Transverse colon (tissue), 4 donors: ENCODE data around the gene PLCB2. TPM values are rescaled to one million over a fixed set of nuclear protein-coding genes. Genes with fewer than 3 reads are reported as not detected.
A peak's percentile ranks its signal among the peaks of the same experiment; 100 is the strongest.

ENCODE experiments used
- DNase-seq: peaks from one replicate; pipeline ENCODE4 v3.0.0-alpha.2; 2019
- H3K27ac ChIP-seq, 4 donors: fragments of 200-600 bp; sonication (generic); 2 replicates each; pipeline ENCODE4 v1.5.1; 2016 to 2018; ENCODE audit warnings: inconsistent platforms in 4 of 4
- H3K27me3 ChIP-seq: fragments of 200-600 bp; sonication (generic); 2 replicates; pipeline ENCODE4 v1.5.1; 2017; ENCODE audit warnings: inconsistent platforms
- H3K36me3 ChIP-seq, 4 donors: fragments of 200-600 bp; sonication (generic); 2 replicates each; pipeline ENCODE4 v1.5.1; 2017 to 2019; ENCODE audit warnings: inconsistent platforms in 4 of 4
- H3K4me1 ChIP-seq, 4 donors: fragments of 200-600 bp; sonication (generic); 2 replicates each; pipeline ENCODE4 v1.5.1; 2017 to 2020; ENCODE audit warnings: inconsistent platforms in 4 of 4
- H3K4me3 ChIP-seq, 4 donors: fragments of 200-600 bp; sonication (generic); 1 replicate in 1 of 4; 2 replicates in 3 of 4; pipeline versions ENCODE4 v1.5.1 to v1.6.1; 2017 to 2019; ENCODE audit warnings: inconsistent platforms in 4 of 4
- H3K9me3 ChIP-seq, 2 donors: fragments of 200-600 bp; sonication (generic); 2 replicates each; pipeline ENCODE4 v1.5.1; 2017 to 2019; ENCODE audit warnings: inconsistent platforms in 2 of 2
- EP300 ChIP-seq: sonication (generic); formaldehyde crosslinking; IDR thresholded peaks from one replicate; pipeline ENCODE4 v1.6.1; 2017; ENCODE audit warnings: antibody characterized with exemption, low read depth
- POLR2A ChIP-seq: fragments of 450-650 bp; IDR thresholded peaks from one replicate; pipeline ENCODE4 v1.6.1; 2016; ENCODE audit warnings: antibody characterized with exemption, mild to moderate bottlenecking, moderate library complexity
- POLR2AphosphoS5 ChIP-seq, 3 donors: sonication (generic); formaldehyde crosslinking; IDR thresholded peaks; one replicate each; pipeline ENCODE4 v1.6.1; 2016; ENCODE audit warnings: antibody characterized with exemption in 3 of 3
- WGBS, 2 donors: methylation state at CpG; one replicate each; pipeline ENCODE4 v1.1.5; 2018; ENCODE audit warnings: low coverage in 1 of 2; 5-methylcytosine and 5-hydroxymethylcytosine counted together
- in situ Hi-C, 4 donors: fragments of 200-750 bp; cut with MboI; loops; one replicate each; pipeline versions ENCODE4 v1.15.0 to v1.15.1; 2017; ENCODE audit warnings: low sequenced_read_pairs in 3 of 4, low pct_ligation_motif_present in 1 of 4, low pct_unique_long_range_greater_than_20kb in 1 of 4
- intact Hi-C: fragments of 100-400 bp; cut with DNase I; formaldehyde crosslinking; loops from one replicate; pipeline ENCODE4 v1.15.1; 2023; ENCODE audit warnings: low total_unique reads
- total RNA-seq, 4 donors: library from RNA; depleted of rRNA; stranded (reverse); fragments of >200 nt; gene quantifications; one replicate each; pipeline ENCODE4 v1.1.0, GENCODE V29; 2016
- TF ChIP-seq, protein P1 (sequence below), 5 experiments: fragments of 200-600 bp in 3 of 5; fragments of 450-650 bp in 2 of 5; sonication (generic) in 3 of 5; IDR thresholded peaks; 1 replicate in 2 of 5; 2 replicates in 3 of 5; pipeline ENCODE4 v1.5.1; 2016 to 2017; ENCODE audit warnings: antibody characterized with exemption in 5 of 5, inconsistent platforms in 3 of 5, mild to moderate bottlenecking in 2 of 5, moderate library complexity in 1 of 5

Gene PLCB2
- total RNA-seq, 4 donors from 2014 or later = 5.5 to 143 (median 12.0) TPM

DNA sequence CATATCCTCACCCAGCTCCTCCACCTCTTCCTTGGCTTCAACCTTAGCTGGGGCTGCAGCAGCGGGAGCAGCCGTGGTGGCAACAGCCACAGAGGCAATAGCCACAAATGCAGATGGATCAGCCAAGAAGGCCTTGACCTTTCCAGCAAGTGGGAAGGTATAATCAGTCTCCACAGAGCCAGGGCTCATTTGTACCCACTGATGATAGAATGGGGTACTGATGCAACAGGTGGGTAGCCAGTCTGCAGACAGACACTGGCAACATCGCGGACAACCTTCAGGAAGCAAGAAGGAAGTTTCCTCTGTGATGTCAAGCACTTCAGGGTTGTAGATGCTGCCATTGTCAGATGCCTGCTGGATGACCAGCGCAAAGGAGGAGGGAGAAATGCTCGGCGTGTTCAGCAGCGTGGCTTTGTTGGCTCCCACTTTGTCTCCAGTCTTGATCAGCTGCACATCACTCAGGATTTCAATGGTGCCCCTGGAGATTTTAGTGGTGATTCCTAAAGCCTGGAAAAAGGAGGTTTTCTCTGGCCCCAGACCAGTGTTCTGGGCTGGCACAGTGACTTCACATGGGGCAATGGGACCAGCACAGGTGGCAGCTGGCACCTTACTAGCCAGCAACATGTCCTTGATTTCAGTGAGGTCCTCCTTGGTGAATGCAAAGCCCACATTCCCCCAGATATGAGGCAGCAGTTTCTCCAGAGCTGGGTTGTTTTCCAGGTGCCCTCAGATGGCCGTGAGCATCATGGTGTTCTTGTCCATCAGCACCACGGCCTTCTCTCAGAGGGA, 4.8 kb upstream of the PLCB2 start:
- peaks cover 0 to 31% (median 8%) of the 10 kb centered on the region in 4 donors for H3K4me1 ChIP-seq
- H3K27me3 ChIP-seq = no peaks in the 10 kb centered on the region
- no peak overlapping the region for H3K27ac ChIP-seq
- H3K4me3 ChIP-seq = no peak overlapping the region
- no peaks in the 10 kb centered on the region for H3K36me3 ChIP-seq
- WGBS, 2 donors = 82 to 90% methylated on average over 4 to 10 of the region's 10 CpGs
- no peaks in the 10 kb centered on the region for H3K9me3 ChIP-seq
- TF ChIP-seq EP300 = no peak
- TF ChIP-seq POLR2A = no peak
- no peak for TF ChIP-seq POLR2AphosphoS5 (IDR thresholded peaks at IDR 0.05)
- TF ChIP-seq, protein P1, sequence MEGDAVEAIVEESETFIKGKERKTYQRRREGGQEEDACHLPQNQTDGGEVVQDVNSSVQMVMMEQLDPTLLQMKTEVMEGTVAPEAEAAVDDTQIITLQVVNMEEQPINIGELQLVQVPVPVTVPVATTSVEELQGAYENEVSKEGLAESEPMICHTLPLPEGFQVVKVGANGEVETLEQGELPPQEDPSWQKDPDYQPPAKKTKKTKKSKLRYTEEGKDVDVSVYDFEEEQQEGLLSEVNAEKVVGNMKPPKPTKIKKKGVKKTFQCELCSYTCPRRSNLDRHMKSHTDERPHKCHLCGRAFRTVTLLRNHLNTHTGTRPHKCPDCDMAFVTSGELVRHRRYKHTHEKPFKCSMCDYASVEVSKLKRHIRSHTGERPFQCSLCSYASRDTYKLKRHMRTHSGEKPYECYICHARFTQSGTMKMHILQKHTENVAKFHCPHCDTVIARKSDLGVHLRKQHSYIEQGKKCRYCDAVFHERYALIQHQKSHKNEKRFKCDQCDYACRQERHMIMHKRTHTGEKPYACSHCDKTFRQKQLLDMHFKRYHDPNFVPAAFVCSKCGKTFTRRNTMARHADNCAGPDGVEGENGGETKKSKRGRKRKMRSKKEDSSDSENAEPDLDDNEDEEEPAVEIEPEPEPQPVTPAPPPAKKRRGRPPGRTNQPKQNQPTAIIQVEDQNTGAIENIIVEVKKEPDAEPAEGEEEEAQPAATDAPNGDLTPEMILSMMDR (IDR thresholded peaks at IDR 0.05) = no peak
- DNase-seq = no peak
- intact Hi-C loops (no loop called here), in situ Hi-C loops (loop anchor here in 1 of 4 donors (25.0 kb wide), 1 partner anchor 100 kb away; the partner anchor contains the start of gene IVD)

DNA sequence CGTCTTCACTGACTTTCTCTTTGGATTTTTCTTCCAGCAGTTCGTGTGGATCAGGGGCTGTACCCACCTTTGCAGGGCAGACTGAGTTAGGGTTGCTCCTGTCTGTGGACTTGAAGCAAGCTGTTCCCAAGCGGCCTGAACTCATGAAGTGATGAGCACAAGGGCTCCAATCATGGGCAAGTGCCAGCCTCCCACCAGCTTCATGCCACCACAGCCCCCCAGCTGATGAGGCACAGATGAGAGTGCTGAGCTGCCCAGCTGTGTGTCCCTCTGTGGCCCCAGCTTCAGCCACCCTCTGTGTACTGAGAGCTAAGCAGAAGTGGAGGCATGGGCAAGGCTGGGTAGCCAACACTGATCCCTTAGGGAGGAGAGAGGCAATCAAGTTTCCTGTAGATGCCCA, 3.3 kb upstream of the PLCB2 start:
- in situ Hi-C loops = loop anchor here in 1 of 4 donors (25.0 kb wide), 1 partner anchor 101 kb away; the partner anchor contains the start of gene IVD
- TF ChIP-seq EP300 = no peak
- TF ChIP-seq, protein P1 (IDR thresholded peaks at IDR 0.05) = no peak
- no peak for TF ChIP-seq POLR2A
- no peak for TF ChIP-seq POLR2AphosphoS5 (IDR thresholded peaks at IDR 0.05)
- Histone ChIP-seq H3K36me3 (no peaks in the 10 kb centered on the region), H3K4me1 (peaks cover 0 to 34% (median 8%) of the 10 kb centered on the region in 4 donors), H3K27me3 (no peaks in the 10 kb centered on the region), H3K27ac (no peak overlapping the region), H3K9me3 (no peaks in the 10 kb centered on the region), H3K4me3 (no peak overlapping the region)
- DNase-seq = no peak
- intact Hi-C loops = no loop called here
- 43 to 52% methylated on average over 2 to 3 of the region's 3 CpGs for WGBS, 2 donors

DNA sequence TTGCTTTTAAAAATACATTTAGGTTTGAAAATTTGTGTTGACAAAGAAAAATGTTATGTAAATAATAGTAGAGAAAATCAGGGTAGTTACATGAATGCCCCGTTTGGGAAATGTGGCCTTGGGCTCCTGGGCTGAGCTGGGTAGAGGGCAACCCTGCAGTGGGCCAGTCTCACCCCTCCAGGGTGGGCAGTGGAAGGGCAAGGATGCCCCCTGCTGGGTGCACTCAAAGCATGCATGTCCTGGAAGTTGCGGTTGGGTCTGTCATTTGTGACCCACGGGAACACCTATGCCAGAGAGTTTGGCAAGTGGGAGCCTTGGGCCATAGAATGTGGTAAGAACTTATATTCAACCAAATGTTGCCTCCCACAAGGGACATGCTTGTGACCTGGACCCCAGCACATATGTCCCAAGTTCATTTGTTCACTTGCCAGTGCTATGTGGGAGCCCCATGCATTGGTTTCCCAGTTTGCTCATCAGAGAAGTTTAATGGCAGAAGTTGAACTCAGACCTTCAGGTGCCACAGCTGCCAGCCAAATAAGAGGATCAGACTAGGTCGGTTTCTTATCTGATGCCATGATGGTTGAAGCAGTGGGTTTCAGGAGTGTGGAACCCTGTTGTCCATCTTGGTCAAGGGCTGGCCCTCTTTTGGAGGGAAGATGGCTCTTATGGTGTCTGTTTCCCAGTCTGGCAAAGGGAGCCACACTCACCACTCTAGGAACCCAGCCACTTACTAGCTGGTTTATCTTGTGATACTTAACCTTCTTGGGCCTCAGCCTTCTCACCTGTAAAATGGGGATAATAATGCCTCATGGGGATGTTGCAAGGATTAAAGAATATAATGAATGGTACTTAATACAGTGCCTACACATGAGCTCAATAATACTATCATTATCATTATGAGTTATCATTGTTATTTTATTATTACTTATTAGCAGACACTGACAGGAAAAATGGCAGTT, 2.5 kb upstream of the PLCB2 start:
- DNase-seq = peak; percentile 65
- no peaks in the 10 kb centered on the region for H3K27me3 ChIP-seq
- H3K27ac ChIP-seq = no peak overlapping the region
- H3K4me3 ChIP-seq = no peak overlapping the region
- no peaks in the 10 kb centered on the region for H3K9me3 ChIP-seq
- in situ Hi-C loops (loop anchor here in 1 of 4 donors (25.0 kb wide), 1 partner anchor 102 kb away; the partner anchor contains the start of gene IVD), intact Hi-C loops (no loop called here)
- TF ChIP-seq, protein P1 (IDR thresholded peaks at IDR 0.05) = peak; percentile 61 to 80 (median 70)
- TF ChIP-seq POLR2AphosphoS5 (IDR thresholded peaks at IDR 0.05) = no peak
- no peaks in the 10 kb centered on the region for H3K36me3 ChIP-seq
- WGBS, 2 donors = 16% methylated on average over 4 of the region's 4 CpGs; no CpG with 5 or more reads in 1 of the 2 donors
- H3K4me1 ChIP-seq = peaks cover 0 to 36% (median 8%) of the 10 kb centered on the region in 4 donors
